Epithelial cell of proximal tubule (primary cell): ENCODE data around the gene NRXN3. TPM values are rescaled to one million over a fixed set of nuclear protein-coding genes. Genes with fewer than 3 reads are reported as not detected.

Experiments
- DNase-seq: peaks from one replicate; pipeline ENCODE4 v3.0.0-alpha.2; 2011; ENCODE audit warnings: low read depth
- H3K4me3 ChIP-seq: 2 replicates; pipeline ENCODE4 v1.5.1; 2011; ENCODE audit warnings: low read depth, mild to moderate bottlenecking, low read length
- total RNA-seq: library from RNA; depleted of rRNA; stranded (reverse); fragments of >200 nt; gene quantifications from 2 replicates; pipeline ENCODE4 v1.2.3, GENCODE V29; 2015
- TF ChIP-seq, protein P1 (sequence below): conservative IDR thresholded peaks from 2 replicates; pipeline ENCODE4 v1.5.1; 2012; ENCODE audit warnings: low read depth, mild to moderate bottlenecking, low read length

The NRXN3 gene
- total RNA-seq, 1 donor from 2014 or later, result 1.2 TPM

DNA sequence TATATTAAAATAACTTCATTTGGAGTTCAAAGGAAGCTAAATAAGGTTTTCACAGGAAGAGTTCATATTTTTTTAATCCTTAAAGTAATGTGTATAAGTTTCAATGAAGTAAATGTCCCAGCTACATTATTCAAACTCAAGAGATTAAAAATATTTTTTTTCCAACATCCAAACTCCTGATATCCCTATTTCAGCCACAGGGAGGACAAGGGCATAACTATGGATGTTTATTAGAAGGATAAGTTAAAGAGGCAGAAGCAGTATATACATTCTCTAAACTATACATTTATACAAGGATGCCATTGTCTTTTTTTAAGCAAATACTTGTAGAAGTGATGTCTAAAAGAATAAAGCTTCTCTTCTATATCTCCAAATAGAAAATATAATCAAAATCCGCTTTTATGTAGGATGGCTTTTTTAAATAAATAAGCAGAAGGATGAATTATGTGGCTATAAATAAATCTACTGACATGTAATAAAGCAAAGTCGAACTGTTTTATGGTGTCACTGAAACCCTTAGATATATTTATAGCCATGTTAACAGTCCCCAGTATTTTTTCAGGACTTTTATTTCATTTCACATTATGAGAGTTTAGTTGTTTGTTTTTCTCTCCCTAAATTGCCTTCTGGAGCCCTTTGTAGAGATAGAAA, 1104.6 kb downstream of the NRXN3 start:
- no peak for DNase-seq
- TF ChIP-seq, protein P1, sequence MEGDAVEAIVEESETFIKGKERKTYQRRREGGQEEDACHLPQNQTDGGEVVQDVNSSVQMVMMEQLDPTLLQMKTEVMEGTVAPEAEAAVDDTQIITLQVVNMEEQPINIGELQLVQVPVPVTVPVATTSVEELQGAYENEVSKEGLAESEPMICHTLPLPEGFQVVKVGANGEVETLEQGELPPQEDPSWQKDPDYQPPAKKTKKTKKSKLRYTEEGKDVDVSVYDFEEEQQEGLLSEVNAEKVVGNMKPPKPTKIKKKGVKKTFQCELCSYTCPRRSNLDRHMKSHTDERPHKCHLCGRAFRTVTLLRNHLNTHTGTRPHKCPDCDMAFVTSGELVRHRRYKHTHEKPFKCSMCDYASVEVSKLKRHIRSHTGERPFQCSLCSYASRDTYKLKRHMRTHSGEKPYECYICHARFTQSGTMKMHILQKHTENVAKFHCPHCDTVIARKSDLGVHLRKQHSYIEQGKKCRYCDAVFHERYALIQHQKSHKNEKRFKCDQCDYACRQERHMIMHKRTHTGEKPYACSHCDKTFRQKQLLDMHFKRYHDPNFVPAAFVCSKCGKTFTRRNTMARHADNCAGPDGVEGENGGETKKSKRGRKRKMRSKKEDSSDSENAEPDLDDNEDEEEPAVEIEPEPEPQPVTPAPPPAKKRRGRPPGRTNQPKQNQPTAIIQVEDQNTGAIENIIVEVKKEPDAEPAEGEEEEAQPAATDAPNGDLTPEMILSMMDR, result no peak
- no peak overlapping the region for H3K4me3 ChIP-seq

GRCh38 chr14:79275292-79275655, 1105.1 kb downstream of the NRXN3 start:
- DNase-seq, result no peak
- TF ChIP-seq, protein P1, result no peak
- no peak overlapping the region for H3K4me3 ChIP-seq

DNA sequence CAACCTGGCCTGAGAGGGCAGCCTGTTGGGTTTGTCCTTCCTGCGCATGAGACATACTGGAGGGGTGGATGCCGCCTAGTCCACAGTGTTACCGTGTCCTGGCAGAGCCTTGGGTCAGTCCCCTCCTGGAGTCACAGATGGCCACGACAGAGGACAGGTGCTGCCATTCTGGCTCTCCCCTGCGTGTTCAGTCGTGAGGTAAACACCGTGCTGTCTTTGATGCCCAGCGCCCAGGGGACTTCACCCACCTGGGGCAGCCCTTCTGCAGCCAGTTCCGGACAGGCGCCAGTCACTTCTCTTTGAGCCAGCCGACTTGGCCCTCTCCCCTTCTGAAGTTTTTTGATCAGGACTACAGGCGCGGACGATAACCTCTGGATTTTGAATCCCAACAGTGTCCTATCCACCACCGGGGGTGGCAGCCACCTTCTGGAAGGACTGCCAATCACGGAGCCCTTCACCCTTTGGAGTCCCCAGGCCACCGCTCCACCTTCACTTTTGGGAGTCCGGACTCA, 1108.2 kb downstream of the NRXN3 start:
- TF ChIP-seq, protein P1, result no peak
- DNase-seq, result no peak
- peak overlapping the region; percentile 63 for H3K4me3 ChIP-seq

DNA sequence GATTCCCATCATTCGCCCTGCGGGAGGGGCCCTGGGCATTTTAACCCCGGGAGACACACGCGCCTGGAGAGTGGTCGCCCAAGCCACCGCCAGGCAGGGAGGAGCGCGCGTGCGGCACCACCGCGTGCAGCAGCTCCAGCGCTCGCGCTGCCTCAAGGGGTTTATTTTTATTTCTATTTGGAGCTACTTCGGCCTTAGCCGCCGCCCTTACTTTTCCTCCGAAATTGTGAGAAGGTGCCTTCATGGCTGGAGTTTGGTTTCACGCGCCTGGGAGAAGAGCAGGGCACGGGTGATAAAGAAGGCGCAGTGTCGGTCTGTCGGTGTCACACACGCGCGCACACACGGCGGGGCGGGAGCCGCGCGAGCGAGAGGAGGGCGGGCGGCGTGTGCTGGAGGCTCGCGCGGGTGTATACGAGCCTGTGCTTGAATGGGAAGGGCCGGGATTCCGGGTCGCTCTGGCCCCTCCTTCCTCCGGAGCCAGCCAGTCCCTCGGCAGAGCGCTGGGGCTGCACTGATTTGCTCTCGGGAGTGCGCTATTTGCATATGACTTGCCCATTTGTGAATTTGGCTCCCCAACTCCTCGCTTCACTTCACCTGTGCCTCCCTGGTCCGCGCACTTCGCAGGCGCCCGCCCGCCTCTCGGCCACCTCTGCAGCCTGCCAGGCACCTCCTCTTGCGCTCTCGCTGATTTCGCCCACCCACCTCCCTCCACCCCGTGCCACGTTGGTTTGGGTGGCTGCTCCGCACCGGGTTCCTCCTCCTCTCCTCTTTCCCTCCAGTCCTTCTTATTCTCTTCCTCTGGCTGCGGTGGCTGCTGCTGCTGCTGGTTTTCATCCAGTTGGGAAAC, 1108.8 kb downstream of the NRXN3 start:
- peak overlapping the region; percentile 63 for H3K4me3 ChIP-seq
- peak; percentile 59 for DNase-seq
- TF ChIP-seq, protein P1, result no peak

GRCh38 chr14:79279645-79280597, 1109.7 kb downstream of the NRXN3 start:
- DNase-seq, result no peak
- peak overlapping the region; percentile 63 for H3K4me3 ChIP-seq
- TF ChIP-seq, protein P1, result no peak
